Pancreas (tissue), 10 donors: ENCODE measurements around the gene DCLK2. TPM values are rescaled to one million over a fixed set of nuclear protein-coding genes. Genes with fewer than 3 reads are reported as not detected.

Experiments
- ATAC-seq, 4 donors: fragments of 200-7000 bp; cut with Tn5 transposase; one replicate each; pipeline versions ENCODE4 v1.8.0 to v1.9.1; 2020; ENCODE audit warnings: mild to moderate bottlenecking in 4 of 4, moderate library complexity in 4 of 4
- DNase-seq, 6 donors: peaks; one replicate each; pipeline ENCODE4 v3.0.0-alpha.2; 2020
- FAIRE-seq: peaks from 2 replicates; lab custom pipeline; 2012; peaks lifted over from hg19 to GRCh38; lab: Jason Lieb, UNC
- H3K27ac ChIP-seq, 4 donors: fragments of 200-600 bp; sonication (generic); 1 replicate in 3 of 4; 2 replicates in 1 of 4; pipeline versions ENCODE4 v1.5.0 to v1.8.0; 2020
- H3K27me3 ChIP-seq, 4 donors: fragments of 200-600 bp; one replicate each; pipeline ENCODE4 v1.8.0; 2021
- H3K36me3 ChIP-seq, 3 donors: fragments of 200-600 bp; sonication (generic) in 1 of 3; one replicate each; pipeline versions ENCODE4 v1.5.0 to v1.8.0; 2020 to 2021
- H3K4me1 ChIP-seq, 3 donors: fragments of 200-600 bp; one replicate each; pipeline ENCODE4 v1.8.0; 2021
- H3K4me3 ChIP-seq, 4 donors: fragments of 200-600 bp; sonication (generic) in 2 of 4; one replicate each; pipeline versions ENCODE4 v1.5.0 to v1.8.0; 2020 to 2021
- H3K9me3 ChIP-seq, 4 donors: fragments of 200-600 bp; one replicate each; pipeline ENCODE4 v1.8.0; 2021
- WGBS, 2 donors: extraction: QIAGEN DNeasy Blood & Tissue Kit; methylation state at CpG; one replicate each; pipeline ENCODE4 v1.1.7; 2013; 5-methylcytosine and 5-hydroxymethylcytosine counted together
- intact Hi-C, 3 donors: fragments of 100-400 bp; cut with DNase I; formaldehyde crosslinking; loops; one replicate each; pipeline versions ENCODE4 v1.11.1 to v1.14.2; 2022
- polyA plus RNA-seq, 2 donors: library from polyadenylated mRNA; stranded (reverse); fragments of 200-250 nt; gene quantifications; one replicate each; pipeline ENCODE4 v1.2.3, GENCODE V29; 2013
- total RNA-seq, 6 donors: library from RNA; stranded (reverse); fragmentation: NEBNext Ultra II Directional in 4 of 6; extraction: Animal tissue kit (Norgen Biotek cat#: 25700) in 4 of 6; gene quantifications; one replicate each; pipeline versions ENCODE4 v1.2.1 to v1.2.4, GENCODE V29; 2021 to 2023
- TF ChIP-seq, protein P1 (sequence below), 4 donors: fragments of 200-600 bp; sonication (generic) in 3 of 4; IDR thresholded peaks; one replicate each; pipeline versions ENCODE4 v1.5.0 to v1.8.0; 2021; ENCODE audit warnings: antibody characterized with exemption in 4 of 4
- donor health status: healthy with polysubstance abuse.
- donor health status: DM: no; HTN: no; CAD: no; lungs with moderate emphysema.
- donor health status: DM: no; HTN: no; CAD: no.
- donor health status: control.
- donor health status: control.
- donor health status: Bipolar disorder and iron deficiency.
- donor health status: DM: yes; HTN: yes; CAD: no.
- donor health status: DM: no; HTN: no; CAD: no.
- donor health status: DM: no; HTN: no; CAD: no.
- donor health status: DM: yes; HTN: yes; CAD: no.

The DCLK2 gene
- total and polyA plus RNA-seq, 8 donors = 1.2 to 3.7 (median 1.8) TPM

DNA sequence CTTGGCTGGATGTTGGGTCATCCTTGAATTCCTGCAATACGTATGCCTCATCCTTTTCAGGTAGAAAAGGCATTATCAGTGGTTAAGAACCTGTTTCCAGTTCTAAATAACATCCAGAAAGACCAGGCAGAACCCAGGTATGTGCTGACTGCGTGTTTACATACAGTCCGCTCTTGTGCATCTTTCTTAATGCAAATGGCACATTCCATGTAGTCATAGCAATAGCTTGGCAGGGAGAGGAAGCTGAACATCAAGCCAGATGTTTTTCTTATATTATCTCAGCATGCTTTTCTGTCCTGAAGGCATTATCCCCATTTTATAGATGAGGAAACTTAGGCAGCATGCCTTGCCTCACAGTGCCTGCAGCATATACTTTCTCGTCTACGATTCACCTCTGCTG lies 2.1 kb downstream of the DCLK2 start:
- 54 to 60% methylated on average over 5 of the region's 5 CpGs for WGBS, 2 donors
- no peak for FAIRE-seq

DNA sequence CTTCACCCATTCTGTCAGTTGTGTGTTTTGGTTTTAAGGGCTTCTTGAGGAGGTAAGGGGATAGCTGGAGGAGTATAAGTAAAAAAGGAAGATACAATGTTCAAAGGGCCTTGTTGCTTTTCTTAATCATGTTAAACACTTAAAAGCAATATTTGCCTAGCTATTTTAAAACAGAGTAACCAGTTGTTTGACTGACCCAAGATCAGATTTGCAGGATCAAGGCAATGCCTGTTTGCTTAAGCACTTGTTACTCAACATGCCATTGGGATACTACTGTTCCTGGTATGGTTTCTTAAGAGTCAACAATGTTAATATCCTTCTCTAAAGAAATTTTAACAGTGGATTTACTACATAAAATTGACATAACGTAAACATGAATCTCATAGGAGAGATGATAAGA lies 2.6 kb downstream of the DCLK2 start:
- H3K27ac ChIP-seq = no peak overlapping the region
- no peak overlapping the region for H3K4me3 ChIP-seq
- intact Hi-C loops = no loop called here
- ATAC-seq (peak in 3 of 4 donors; percentile 27 to 48 (median 32)), FAIRE-seq (no peak), DNase-seq (no peak)
- H3K27me3 ChIP-seq = no peaks in the 10 kb centered on the region
- H3K9me3 ChIP-seq = no peaks in the 10 kb centered on the region
- H3K36me3 ChIP-seq = no peaks in the 10 kb centered on the region
- TF ChIP-seq, protein P1, sequence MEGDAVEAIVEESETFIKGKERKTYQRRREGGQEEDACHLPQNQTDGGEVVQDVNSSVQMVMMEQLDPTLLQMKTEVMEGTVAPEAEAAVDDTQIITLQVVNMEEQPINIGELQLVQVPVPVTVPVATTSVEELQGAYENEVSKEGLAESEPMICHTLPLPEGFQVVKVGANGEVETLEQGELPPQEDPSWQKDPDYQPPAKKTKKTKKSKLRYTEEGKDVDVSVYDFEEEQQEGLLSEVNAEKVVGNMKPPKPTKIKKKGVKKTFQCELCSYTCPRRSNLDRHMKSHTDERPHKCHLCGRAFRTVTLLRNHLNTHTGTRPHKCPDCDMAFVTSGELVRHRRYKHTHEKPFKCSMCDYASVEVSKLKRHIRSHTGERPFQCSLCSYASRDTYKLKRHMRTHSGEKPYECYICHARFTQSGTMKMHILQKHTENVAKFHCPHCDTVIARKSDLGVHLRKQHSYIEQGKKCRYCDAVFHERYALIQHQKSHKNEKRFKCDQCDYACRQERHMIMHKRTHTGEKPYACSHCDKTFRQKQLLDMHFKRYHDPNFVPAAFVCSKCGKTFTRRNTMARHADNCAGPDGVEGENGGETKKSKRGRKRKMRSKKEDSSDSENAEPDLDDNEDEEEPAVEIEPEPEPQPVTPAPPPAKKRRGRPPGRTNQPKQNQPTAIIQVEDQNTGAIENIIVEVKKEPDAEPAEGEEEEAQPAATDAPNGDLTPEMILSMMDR (IDR thresholded peaks at IDR 0.05) = no peak
- 34 to 51% methylated on average over 1 of the region's 1 CpG for WGBS, 2 donors
- peaks cover 0 to 16% (median 8%) of the 10 kb centered on the region in 3 donors for H3K4me1 ChIP-seq

More for the DNA sequence above, 2.1 kb downstream of the DCLK2 start:
- TF ChIP-seq, protein P1 (IDR thresholded peaks at IDR 0.05) = no peak
- no peaks in the 10 kb centered on the region for H3K9me3 ChIP-seq
- ATAC-seq (no peak), DNase-seq (no peak)
- no peak overlapping the region for H3K27ac ChIP-seq
- H3K36me3 ChIP-seq = no peaks in the 10 kb centered on the region
- H3K4me3 ChIP-seq = no peak overlapping the region
- no peaks in the 10 kb centered on the region for H3K27me3 ChIP-seq
- intact Hi-C loops = no loop called here
- H3K4me1 ChIP-seq = peaks cover 0 to 16% (median 8%) of the 10 kb centered on the region in 3 donors

DNA sequence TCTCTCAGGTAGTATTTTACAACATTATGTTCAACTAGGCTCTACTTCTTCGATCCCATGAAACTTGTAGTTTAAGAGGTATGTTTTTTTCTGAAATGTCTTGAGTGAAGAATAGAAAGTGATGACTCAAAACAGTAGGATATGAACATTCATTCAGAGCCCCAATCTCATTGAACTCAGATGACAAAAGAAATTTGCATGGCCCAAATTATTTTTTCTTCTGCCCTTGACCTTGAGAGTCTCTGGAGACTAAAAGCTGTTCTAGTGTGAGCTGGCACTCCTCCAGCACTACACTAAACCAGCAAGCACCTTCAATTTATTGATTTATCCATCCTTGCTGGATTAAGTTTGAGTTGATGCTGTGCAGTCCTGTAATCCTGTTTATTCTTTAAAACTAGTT lies 4.0 kb downstream of the DCLK2 start:
- ATAC-seq (no peak), FAIRE-seq (no peak), DNase-seq (no peak)
- no peak overlapping the region for H3K27ac ChIP-seq
- no peaks in the 10 kb centered on the region for H3K9me3 ChIP-seq
- WGBS, 2 donors = 37 to 58% methylated on average over 1 of the region's 1 CpG
- H3K27me3 ChIP-seq = no peaks in the 10 kb centered on the region
- no peaks in the 10 kb centered on the region for H3K36me3 ChIP-seq
- intact Hi-C loops = no loop called here
- no peak overlapping the region for H3K4me3 ChIP-seq
- H3K4me1 ChIP-seq = peaks cover 0 to 16% (median 8%) of the 10 kb centered on the region in 3 donors
- TF ChIP-seq, protein P1 (IDR thresholded peaks at IDR 0.05) = no peak

DNA sequence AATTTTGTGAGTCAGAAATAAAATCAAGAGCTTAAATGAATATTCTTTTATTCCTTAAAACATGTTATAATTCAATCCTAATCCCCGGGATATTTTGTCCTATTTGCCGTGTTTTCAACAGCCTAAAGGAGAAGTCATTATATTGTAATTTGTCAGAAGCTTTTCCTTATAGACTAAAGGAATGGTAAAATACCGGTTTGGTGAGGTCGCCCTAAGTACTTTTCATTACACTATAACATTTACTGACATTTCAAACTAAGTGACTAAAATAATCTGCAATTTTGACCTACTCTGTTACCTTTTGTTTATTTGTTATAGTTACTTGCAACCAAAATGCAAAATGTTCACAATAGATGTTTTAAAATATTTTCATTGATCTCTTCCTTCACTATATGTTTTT lies 8.8 kb downstream of the DCLK2 start:
- 53 to 65% methylated on average over 4 of the region's 4 CpGs for WGBS, 2 donors
- TF ChIP-seq, protein P1 (IDR thresholded peaks at IDR 0.05) = no peak
- DNase-seq = no peak
- no peak overlapping the region for H3K4me3 ChIP-seq
- ATAC-seq = no peak
- H3K27me3 ChIP-seq = no peaks in the 10 kb centered on the region
- H3K9me3 ChIP-seq = no peaks in the 10 kb centered on the region
- H3K4me1 ChIP-seq = peaks cover 0 to 4% (median 4%) of the 10 kb centered on the region in 3 donors
- H3K27ac ChIP-seq = no peak overlapping the region
- H3K36me3 ChIP-seq = no peaks in the 10 kb centered on the region
- intact Hi-C loops = no loop called here
- no peak for FAIRE-seq

DNA sequence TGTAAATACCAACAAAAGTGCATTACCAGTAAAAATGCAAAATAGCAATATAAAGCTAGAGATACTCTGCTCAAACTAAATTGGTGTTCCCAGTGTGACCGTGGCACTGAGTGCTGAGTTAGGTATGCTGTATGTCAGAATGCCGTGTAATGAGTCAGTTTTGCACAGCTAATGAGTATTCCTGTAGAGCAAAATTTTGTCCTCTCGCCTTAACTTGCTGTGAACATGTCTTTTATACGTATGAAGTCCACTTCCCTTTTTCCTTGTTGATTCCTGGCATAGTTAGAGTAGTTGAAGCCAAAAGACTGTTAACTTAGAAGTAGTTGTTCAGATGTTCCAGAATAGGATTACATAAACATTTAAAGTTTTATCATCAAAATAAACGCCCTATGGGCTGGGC lies 11.5 kb downstream of the DCLK2 start:
- TF ChIP-seq, protein P1 (IDR thresholded peaks at IDR 0.05) = no peak
- Histone ChIP-seq H3K9me3 (no peaks in the 10 kb centered on the region), H3K27ac (no peak overlapping the region), H3K4me3 (no peak overlapping the region), H3K36me3 (no peaks in the 10 kb centered on the region), H3K27me3 (no peaks in the 10 kb centered on the region), H3K4me1 (no peaks in the 10 kb centered on the region)
- no peak for DNase-seq
- intact Hi-C loops = no loop called here
- ATAC-seq = no peak
- no peak for FAIRE-seq
- WGBS, 2 donors = 86 to 89% methylated on average over 5 of the region's 5 CpGs
